ENCODE data around the gene DIAPH3. TPM values are rescaled to one million over a fixed set of nuclear protein-coding genes. Genes with fewer than 3 reads are reported as not detected.

Gene DIAPH3
- total and polyA plus RNA-seq, 2 of the 8 experiments (the other 6 are each of a cell fraction or from before 2014, with no cell fraction given), result 8.0 to 30.8 TPM

DNA sequence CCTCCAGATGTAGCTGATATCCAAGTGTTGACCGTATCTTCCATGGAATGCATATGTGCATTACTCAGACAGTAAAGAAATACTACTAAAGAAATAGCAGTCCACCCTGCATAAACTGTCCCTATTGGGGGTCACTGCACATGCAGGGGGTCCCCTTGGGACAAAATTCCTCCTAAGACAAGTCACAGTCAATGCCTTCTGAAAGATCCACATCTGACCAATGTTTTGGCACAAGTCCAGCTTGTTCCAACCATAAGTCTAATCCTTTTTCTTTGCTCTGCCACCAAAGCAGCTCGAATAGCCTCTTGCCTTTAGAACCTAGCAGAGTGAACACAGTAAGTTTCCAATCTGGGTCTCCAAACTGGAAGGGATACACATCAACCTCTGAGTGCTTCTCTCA lies 87.9 kb downstream of the DIAPH3 start:
- TF ChIP-seq CHD1 (IDR thresholded peaks at IDR 0.05; ENCODE audit: low read depth, low read length) (no peak), SP1 (IDR thresholded peaks at IDR 0.05; ENCODE audit: low read depth, low read length) (no peak), HDAC2 (IDR thresholded peaks at IDR 0.05; ENCODE audit: borderline replicate concordance in 1 of 2, low read depth in 2 of 2, low read length in 2 of 2) (no peak), KDM5A (IDR thresholded peaks at IDR 0.05; ENCODE audit: low read length) (no peak), JUND (IDR thresholded peaks at IDR 0.05; ENCODE audit: low read length) (no peak), POLR2AphosphoS5 (IDR thresholded peaks at IDR 0.05; ENCODE audit: low read depth, low read length) (no peak), BRCA1 (IDR thresholded peaks at IDR 0.05; ENCODE audit: low read depth, low read length) (no peak), BACH1 (IDR thresholded peaks at IDR 0.05; ENCODE audit: low read length) (no peak), NRF1 (IDR thresholded peaks at IDR 0.05; ENCODE audit: low read depth, low read length) (no peak)
- Histone ChIP-seq H3K36me3 (ENCODE audit: control insufficient read depth in 2 of 4, insufficient read depth in 4 of 4, low read length in 3 of 4) (no peaks in the 10 kb centered on the region), H3K79me2 (ENCODE audit: control insufficient read depth in 1 of 2, insufficient read depth in 2 of 2, low read length in 2 of 2) (peaks cover 0 to 6% of the 10 kb centered on the region in 2 experiments; a peak in 1 of 4 replicates), H3K4ac (replicated peaks; ENCODE audit: insufficient read length, low read depth, low read length) (no peak overlapping the region), H4K8ac (ENCODE audit: extremely low read depth, insufficient read depth, low read length) (no peak overlapping the region), H3K27me3 (replicated peaks in 1 of 4; ENCODE audit: control insufficient read depth in 3 of 4, extremely low read depth in 1 of 4, insufficient read depth in 3 of 4, low read length in 3 of 4) (peaks cover 0 to 1% (median 0%) of the 10 kb centered on the region in 4 experiments; a peak in 1 of 7 replicates), H3K56ac (replicated peaks; ENCODE audit: insufficient read length, low read depth, low read length) (no peak overlapping the region), H3K9ac (replicated peaks in 1 of 4; ENCODE audit: extremely low read depth in 1 of 4, low read depth in 3 of 4, low read length in 3 of 4) (no peak overlapping the region), H2AFZ (ENCODE audit: low read length) (no peak overlapping the region), H2BK12ac (ENCODE audit: low read depth, low read length) (no peak overlapping the region), H4K91ac (replicated peaks; ENCODE audit: insufficient read length, low read length) (no peak overlapping the region), H2BK5ac (ENCODE audit: low read depth, low read length) (no peak overlapping the region), H3K18ac (ENCODE audit: extremely low read depth, low read length) (no peak overlapping the region), H2BK120ac (replicated peaks; ENCODE audit: low read depth, low read length) (no peak overlapping the region), H3K23me2 (ENCODE audit: low read depth, low read length) (no peaks in the 10 kb centered on the region), H2BK20ac (ENCODE audit: low read length) (no peak overlapping the region), H4K20me1 (replicated peaks in 1 of 2; ENCODE audit: control insufficient read depth in 1 of 2, insufficient read depth in 2 of 2, low read length in 2 of 2) (no peaks in the 10 kb centered on the region), H3K14ac (ENCODE audit: insufficient read length) (no peak overlapping the region), H2BK15ac (ENCODE audit: low read length) (no peak overlapping the region), H3K27ac (ENCODE audit: low read depth, low read length) (no peak overlapping the region), H3K9me3 (ENCODE audit: insufficient read depth in 2 of 2, low read depth in 1 of 2, low read length in 1 of 2) (no peaks in the 10 kb centered on the region), H4K5ac (ENCODE audit: insufficient read length, low read depth, low read length) (no peak overlapping the region), H3K4me3 (ENCODE audit: extremely low read depth in 1 of 4, insufficient read depth in 2 of 4, low read depth in 3 of 4, low read length in 4 of 4) (no peak overlapping the region), H2AK5ac (ENCODE audit: low read depth, low read length) (no peak overlapping the region), H3K79me1 (ENCODE audit: low read depth, low read length) (no peaks in the 10 kb centered on the region), H3K4me2 (ENCODE audit: insufficient read depth in 1 of 2, low read depth in 2 of 2, low read length in 2 of 2) (no peak overlapping the region), H3K23ac (ENCODE audit: insufficient read length) (no peak overlapping the region), H3K4me1 (replicated peaks in 1 of 4; ENCODE audit: control insufficient read depth in 3 of 4, insufficient read depth in 4 of 4, low read length in 3 of 4) (no peaks in the 10 kb centered on the region)
- DNase-seq (ENCODE audit: low read depth in 1 of 2, low spot score in 2 of 2) (no peak), FAIRE-seq (no peak)
- ChIA-PET CTCF (ENCODE audit: partially characterized antibody) (no interaction called here), POLR2A (ENCODE audit: partially characterized antibody) (no interaction called here)
- WGBS, 2 experiments (ENCODE audit: extremely low coverage in 1 of 2, insufficient coverage in 1 of 2, insufficient read length in 1 of 2, insufficient replicate concordance in 2 of 2, low coverage in 1 of 2, low lambda C conversion rate in 2 of 2, missing lambda C conversion rate in 1 of 2), result 93% methylated on average over 2 of the region's 2 CpGs; no CpG with 5 or more reads in 1 of the 2 experiments

Data from H1 (cell line).